H9 (cell line): ENCODE results near the gene DPAGT1. TPM values are rescaled to one million over a fixed set of nuclear protein-coding genes. Genes with fewer than 3 reads are reported as not detected.

ENCODE experiments used
- DNase-seq: peaks from one replicate; pipeline ENCODE4 v3.0.0-alpha.2; 2017
- H2AFZ ChIP-seq: one replicate; pipeline ENCODE4 v1.6.1; 2013; ENCODE audit warnings: mild to moderate bottlenecking, low read length, control low read depth, moderate library complexity
- H2AK5ac ChIP-seq: 2 replicates; pipeline ENCODE4 v1.6.1; 2013; ENCODE audit warnings: low read length, control low read depth, mixed read lengths; ENCODE audit not compliant: insufficient read length
- H2BK120ac ChIP-seq: one replicate; pipeline ENCODE4 v1.6.1; 2013; ENCODE audit warnings: low read depth, mild to moderate bottlenecking, low read length, control low read depth, inconsistent platforms; ENCODE audit not compliant: poor library complexity, severe bottlenecking
- H2BK12ac ChIP-seq: 2 replicates; pipeline ENCODE4 v1.6.1; 2013; ENCODE audit warnings: low read length, control low read depth, mixed read lengths, low read depth; ENCODE audit not compliant: insufficient read length
- H2BK15ac ChIP-seq: 2 replicates; pipeline ENCODE4 v1.6.1; 2013; ENCODE audit warnings: low read depth, low read length, control low read depth
- H2BK20ac ChIP-seq: one replicate; pipeline ENCODE4 v1.6.1; 2013; ENCODE audit warnings: low read depth, mild to moderate bottlenecking, low read length, control low read depth, inconsistent platforms; ENCODE audit not compliant: poor library complexity, severe bottlenecking
- H2BK5ac ChIP-seq: 2 replicates; pipeline ENCODE4 v1.6.1; 2013; ENCODE audit warnings: low read length, control low read depth, mixed read lengths; ENCODE audit not compliant: insufficient read length
- H3K14ac ChIP-seq: 2 replicates; pipeline ENCODE4 v1.6.1; 2013; ENCODE audit warnings: low read length, control low read depth; ENCODE audit not compliant: insufficient read depth
- H3K18ac ChIP-seq: 2 replicates; pipeline ENCODE4 v1.6.1; 2013; ENCODE audit warnings: low read depth, mild to moderate bottlenecking, mixed read lengths, low read length, control low read depth; ENCODE audit not compliant: insufficient read length
- H3K23ac ChIP-seq: 2 replicates; pipeline ENCODE4 v1.6.1; 2013; ENCODE audit warnings: low read length, control low read depth, mixed read lengths, low read depth; ENCODE audit not compliant: insufficient read length
- H3K23me2 ChIP-seq: 2 replicates; pipeline ENCODE4 v1.6.1; 2013; ENCODE audit warnings: low read depth, mild to moderate bottlenecking, mixed read lengths, low read length, control low read depth; ENCODE audit not compliant: insufficient read length, poor library complexity, severe bottlenecking
- H3K27ac ChIP-seq: 2 replicates; pipeline ENCODE4 v1.5.1; 2013; ENCODE audit warnings: low read length, control low read depth, mixed read lengths, low read depth; ENCODE audit not compliant: insufficient read length
- H3K27me3 ChIP-seq: 2 replicates; pipeline ENCODE4 v1.6.1; 2013; ENCODE audit warnings: low read length, control low read depth, inconsistent platforms; ENCODE audit not compliant: insufficient read depth
- H3K4ac ChIP-seq: 2 replicates; pipeline ENCODE4 v1.6.1; 2013; ENCODE audit warnings: low read depth, mild to moderate bottlenecking, control low read depth, inconsistent platforms, low read length, moderate library complexity
- H3K4me1 ChIP-seq: 2 replicates; pipeline ENCODE4 v1.6.1; 2013; ENCODE audit warnings: low read length, control low read depth, inconsistent platforms; ENCODE audit not compliant: insufficient read depth
- H3K4me2 ChIP-seq: 2 replicates; pipeline ENCODE4 v1.6.1; 2013; ENCODE audit warnings: low read length, control low read depth, mixed read lengths; ENCODE audit not compliant: insufficient read length, insufficient read depth
- H3K56ac ChIP-seq: 2 replicates; pipeline ENCODE4 v1.6.1; 2013; ENCODE audit warnings: low read depth, mild to moderate bottlenecking, mixed read lengths, low read length, control low read depth; ENCODE audit not compliant: insufficient read length
- H3K79me1 ChIP-seq: 2 replicates; pipeline ENCODE4 v1.6.1; 2013; ENCODE audit warnings: low read depth, mild to moderate bottlenecking, moderate library complexity, low read length, control low read depth, inconsistent platforms; ENCODE audit not compliant: insufficient read depth, poor library complexity, severe bottlenecking
- H3K79me2 ChIP-seq: 2 replicates; pipeline ENCODE4 v1.6.1; 2013; ENCODE audit warnings: low read length, control low read depth, inconsistent platforms; ENCODE audit not compliant: insufficient read depth
- H3K9ac ChIP-seq: 2 replicates; pipeline ENCODE4 v1.6.1; 2013; ENCODE audit warnings: low read length, control low read depth, mixed read lengths; ENCODE audit not compliant: insufficient read length; ENCODE audit errors: extremely low read depth
- H3K9me3 ChIP-seq: one replicate; pipeline ENCODE4 v1.6.1; 2013; ENCODE audit warnings: low read depth, low read length, inconsistent platforms; ENCODE audit not compliant: control insufficient read depth
- H3T11ph ChIP-seq: one replicate; pipeline ENCODE4 v1.6.1; 2013; ENCODE audit warnings: mild to moderate bottlenecking, low read length, control low read depth, inconsistent platforms
- H4K20me1 ChIP-seq: one replicate; pipeline ENCODE4 v1.6.1; 2013; ENCODE audit not compliant: control insufficient read depth, insufficient read length, insufficient read depth
- H4K5ac ChIP-seq: 2 replicates; pipeline ENCODE4 v1.6.1; 2013; ENCODE audit warnings: low read depth, mild to moderate bottlenecking, mixed read lengths, low read length, control low read depth; ENCODE audit not compliant: insufficient read length
- H4K8ac ChIP-seq: replicated peaks from 2 replicates; pipeline ENCODE4 v1.6.1; 2013; ENCODE audit warnings: low read length, control low read depth, mixed read lengths, low read depth; ENCODE audit not compliant: insufficient read length
- H4K91ac ChIP-seq: 2 replicates; pipeline ENCODE4 v1.6.1; 2013; ENCODE audit warnings: low read depth, mild to moderate bottlenecking, moderate library complexity, mixed read lengths, low read length, control low read depth; ENCODE audit not compliant: insufficient read length
- H3K27ac Mint-ChIP-seq, 3 experiments: 2 replicates in 2 of 3; 3 replicates in 1 of 3; pipeline ENCODE4 v1.8.0; 2020 to 2021; ENCODE audit warnings: mixed read lengths in 3 of 3, mild to moderate bottlenecking in 1 of 3, moderate library complexity in 1 of 3
- H3K27me3 Mint-ChIP-seq: 2 replicates; pipeline ENCODE4 v1.8.0; 2021; ENCODE audit warnings: low read depth, mild to moderate bottlenecking, moderate library complexity, mixed read lengths
- H3K36me3 Mint-ChIP-seq, 3 experiments: 2 replicates in 2 of 3; 3 replicates in 1 of 3; pipeline ENCODE4 v1.8.0; 2020 to 2021; ENCODE audit warnings: low read depth in 3 of 3, mixed read lengths in 3 of 3; ENCODE audit not compliant: insufficient read depth in 1 of 3
- H3K4me1 Mint-ChIP-seq, 2 experiments: 2 replicates each; pipeline ENCODE4 v1.8.0; 2020; ENCODE audit warnings: mixed read lengths in 2 of 2
- H3K4me3 Mint-ChIP-seq, 2 experiments: 2 replicates in 1 of 2; 3 replicates in 1 of 2; pipeline ENCODE4 v1.8.0; 2020 to 2021; ENCODE audit warnings: mild to moderate bottlenecking in 2 of 2, mixed read lengths in 2 of 2, moderate library complexity in 1 of 2
- H3K9me3 Mint-ChIP-seq, 2 experiments: 2 replicates in 1 of 2; 3 replicates in 1 of 2; pipeline ENCODE4 v1.8.0; 2020; ENCODE audit warnings: mild to moderate bottlenecking in 2 of 2, mixed read lengths in 2 of 2, moderate library complexity in 1 of 2
- CTCF ChIP-seq: fragments of 200-600 bp; sonication (generic); conservative IDR thresholded peaks from 3 replicates; pipeline ENCODE4 v1.8.0; 2021; ENCODE audit warnings: antibody characterized with exemption, mild to moderate bottlenecking
- WGBS: extraction: QIAGEN DNeasy Blood & Tissue Kit; methylation state at CpG from one replicate; pipeline ENCODE4 v1.1.7; 2013; ENCODE audit warnings: missing lambda C conversion rate, low lambda C conversion rate, mixed read lengths; ENCODE audit not compliant: insufficient read length; ENCODE audit errors: extremely low coverage; 5-methylcytosine and 5-hydroxymethylcytosine counted together
- total RNA-seq: library from RNA; stranded (reverse); gene quantifications from 2 replicates; pipeline ENCODE4 v1.2.1, GENCODE V29; 2021

The DPAGT1 gene
- total RNA-seq, 1 experiment from 2014 or later, result 43.6 TPM

- Histone ChIP-seq H3K14ac (no peak overlapping the region), H2BK20ac (no peak overlapping the region), H4K5ac (no peak overlapping the region), H3K79me2 (no peaks in the 10 kb centered on the region), H2BK15ac (no peak overlapping the region), H2BK5ac (no peak overlapping the region), H3K18ac (no peak overlapping the region), H4K20me1 (no peaks in the 10 kb centered on the region), H2BK120ac (no peak overlapping the region), H4K8ac (no peak overlapping the region), H3K4me1 (no peaks in the 10 kb centered on the region), H3T11ph (no peak overlapping the region), H2BK12ac (no peak overlapping the region), H2AK5ac (no peak overlapping the region), H3K23ac (no peak overlapping the region), H3K9me3 (no peaks in the 10 kb centered on the region), H2AFZ (no peak overlapping the region), H3K4ac (no peak overlapping the region), H3K79me1 (no peaks in the 10 kb centered on the region), H3K56ac (no peak overlapping the region), H3K4me2 (no peak overlapping the region), H4K91ac (no peak overlapping the region), H3K27me3 (no peaks in the 10 kb centered on the region), H3K9ac (no peak overlapping the region), H3K23me2 (no peaks in the 10 kb centered on the region), H3K27ac (no peak overlapping the region)
- H3K9me3 Mint-ChIP-seq, result no peaks in the 10 kb centered on the region; a peak in 1 of 5 replicates
- no CpG with 5 or more reads among the region's 5 CpGs for WGBS
- peaks cover 8 to 22% of the 10 kb centered on the region in 2 experiments for H3K4me1 Mint-ChIP-seq
- H3K36me3 Mint-ChIP-seq, result no peaks in the 10 kb centered on the region; a peak in 2 of 7 replicates
- no peaks in the 10 kb centered on the region for H3K27me3 Mint-ChIP-seq
- no peak overlapping the region for H3K27ac Mint-ChIP-seq
- no peak for TF ChIP-seq CTCF
- DNase-seq, result no peak
- H3K4me3 Mint-ChIP-seq, result no peak overlapping the region
Observed at GRCh38 chr11:119114351-119114750, 12.7 kb upstream of the DPAGT1 start.
